ENCODE measurements around the gene CENPF.

Gene CENPF

DNA sequence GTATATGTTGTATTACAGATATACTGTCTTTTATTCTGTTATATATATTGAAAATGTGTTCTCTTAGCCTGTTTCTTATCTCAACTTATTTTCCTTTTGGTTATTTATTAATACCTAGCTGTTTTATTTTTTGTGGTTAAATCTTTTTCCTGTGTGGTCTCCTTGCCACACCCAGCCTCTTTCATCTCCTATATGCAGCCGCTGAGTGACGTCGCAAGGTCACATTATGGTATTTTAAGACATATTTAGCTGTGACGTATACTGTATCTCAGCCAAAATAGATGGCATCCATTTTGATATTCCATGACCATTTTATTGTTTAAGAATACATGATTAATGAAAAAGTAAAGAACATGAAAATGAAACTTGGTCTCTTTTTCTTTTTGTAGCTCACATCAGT lies 29.1 kb downstream of the CENPF start:
- no peak for DNase-seq

DNA sequence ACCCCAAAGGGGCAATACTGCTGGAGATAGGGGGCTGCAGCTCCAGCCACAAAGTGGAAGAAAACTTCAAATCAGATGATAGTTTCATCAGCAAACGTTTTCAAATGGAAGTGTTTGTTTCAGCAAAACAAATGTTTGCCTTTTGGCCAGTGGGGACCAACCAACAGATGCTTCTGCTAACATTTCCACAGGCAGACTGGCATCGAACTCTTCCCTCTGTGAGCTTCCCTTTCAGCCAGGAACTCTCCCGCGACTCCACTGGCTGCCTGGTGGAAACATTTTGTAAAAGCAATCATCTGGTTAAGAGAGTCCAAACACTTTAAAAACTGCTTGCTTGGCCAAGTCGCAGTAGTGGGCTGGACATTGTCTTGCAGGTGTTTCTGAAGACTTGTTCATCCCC lies 30.7 kb downstream of the CENPF start:
- DNase-seq, result no peak

DNA sequence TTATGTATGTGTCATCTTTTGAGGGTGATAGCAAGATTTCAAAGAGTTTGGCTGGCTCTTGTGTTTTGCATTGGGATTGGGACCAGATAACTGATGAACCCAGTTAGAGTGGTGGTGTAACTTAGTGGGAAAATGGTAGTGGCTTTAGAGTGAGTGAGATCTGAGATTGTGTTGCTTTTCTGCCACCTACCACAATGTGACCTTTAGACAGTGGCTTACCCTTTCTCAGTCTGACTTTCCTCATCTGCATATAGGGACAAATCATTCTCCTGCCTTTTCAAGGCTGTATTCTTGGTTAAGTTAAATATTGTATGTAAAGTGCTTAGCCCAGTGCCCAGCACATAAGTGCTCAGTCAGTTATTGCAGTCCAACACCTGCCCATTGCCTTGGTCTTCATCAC lies 31.3 kb downstream of the CENPF start:
- DNase-seq, result no peak

DNA sequence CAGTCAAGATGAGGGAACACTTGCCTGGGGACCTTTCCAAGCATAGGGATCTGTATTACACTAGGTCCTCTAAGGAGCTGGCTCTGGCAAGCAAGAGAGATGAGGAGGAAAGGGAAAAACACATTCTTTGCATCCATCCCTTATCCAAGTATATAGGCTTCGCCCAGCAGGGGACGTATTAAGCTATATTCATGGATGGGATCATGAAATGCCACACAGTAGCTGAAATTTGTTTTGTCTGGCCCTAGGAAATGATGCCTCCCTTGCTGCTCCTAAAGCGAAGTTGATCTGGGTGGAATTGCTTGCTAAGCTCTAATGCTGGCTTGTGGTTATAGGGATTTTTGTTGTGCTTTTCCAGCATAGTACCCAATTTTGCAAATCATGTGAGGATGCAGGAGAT lies 32.1 kb downstream of the CENPF start:
- no peak for DNase-seq

- DNase-seq, result no peak
These were observed 32.5 kb downstream of the CENPF start for GRCh38 chr1:214635506-214635905.

GRCh38 chr1:214636436-214636835 lies 33.4 kb downstream of the CENPF start:
- no peak for DNase-seq

DNA sequence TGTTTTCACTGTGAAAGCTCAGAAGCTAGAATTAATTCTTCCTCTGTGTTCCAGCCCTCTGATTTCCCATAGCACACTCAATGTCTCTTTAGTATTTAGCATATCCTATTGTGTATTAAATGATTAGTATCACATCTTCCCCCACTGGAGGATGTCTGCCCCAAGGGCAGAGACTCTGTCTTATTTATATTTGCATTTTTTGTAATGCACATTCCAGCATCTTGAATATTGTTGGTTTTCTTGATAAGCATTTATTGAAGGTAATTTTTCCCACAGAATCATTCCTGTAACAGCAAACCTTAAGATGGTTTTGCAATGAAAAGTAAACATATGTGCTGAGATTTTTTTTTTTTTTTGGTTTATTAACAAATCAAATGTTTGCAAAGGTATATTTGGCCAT lies 34.1 kb downstream of the CENPF start:
- DNase-seq, result no peak

DNA sequence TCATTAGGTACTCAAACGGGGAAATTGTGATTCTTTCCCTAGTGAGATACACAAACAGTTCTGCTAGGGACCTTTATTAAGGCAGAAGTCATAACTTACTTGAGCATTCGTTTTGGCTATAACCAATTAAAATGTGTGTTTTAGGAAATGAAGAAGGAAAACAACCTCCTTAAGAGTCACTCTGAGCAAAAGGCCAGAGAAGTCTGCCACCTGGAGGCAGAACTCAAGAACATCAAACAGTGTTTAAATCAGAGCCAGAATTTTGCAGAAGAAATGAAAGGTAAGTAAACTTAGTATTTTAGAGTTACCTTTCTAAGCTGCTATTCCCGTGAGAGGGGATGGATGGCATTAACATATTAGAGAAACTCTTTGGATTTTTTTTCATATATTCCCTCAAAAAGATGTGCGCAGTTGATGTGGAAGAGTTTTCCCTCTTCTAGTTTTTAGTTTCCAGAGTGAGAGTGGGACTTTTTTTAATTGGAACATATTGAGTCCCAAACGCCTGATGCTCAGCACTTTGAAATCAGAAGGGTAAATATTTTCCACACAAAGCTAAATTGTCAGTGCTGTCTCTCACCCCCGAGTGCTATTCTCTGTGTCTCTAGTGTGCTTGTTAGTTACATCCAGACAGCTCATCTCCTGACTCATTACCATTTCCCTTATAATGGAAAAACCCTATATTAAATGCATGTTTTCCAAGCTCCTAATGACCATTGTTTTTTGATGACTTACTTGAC lies 34.9 kb downstream of the CENPF start:
- peak; percentile 50 for DNase-seq

DNA sequence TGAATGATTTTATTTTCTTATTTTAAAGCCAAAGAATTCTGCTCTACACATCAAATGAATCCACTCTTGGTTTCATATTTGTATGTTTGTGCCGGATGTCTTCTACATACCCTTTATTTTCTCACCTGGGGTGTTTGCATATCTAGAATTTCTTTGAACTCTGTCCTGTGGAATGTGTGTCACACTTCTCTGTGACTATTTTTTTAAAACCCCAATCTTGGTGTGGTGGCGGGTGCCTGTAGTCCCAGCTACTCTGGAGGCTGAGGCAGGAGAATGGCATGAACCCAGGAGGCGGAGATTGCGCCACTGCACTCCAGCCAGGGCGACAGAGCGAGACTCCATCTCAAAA lies 35.4 kb downstream of the CENPF start:
- DNase-seq, result no peak

- DNase-seq, result no peak
These were observed 36.0 kb downstream of the CENPF start for GRCh38 chr1:214638997-214639396.

DNA sequence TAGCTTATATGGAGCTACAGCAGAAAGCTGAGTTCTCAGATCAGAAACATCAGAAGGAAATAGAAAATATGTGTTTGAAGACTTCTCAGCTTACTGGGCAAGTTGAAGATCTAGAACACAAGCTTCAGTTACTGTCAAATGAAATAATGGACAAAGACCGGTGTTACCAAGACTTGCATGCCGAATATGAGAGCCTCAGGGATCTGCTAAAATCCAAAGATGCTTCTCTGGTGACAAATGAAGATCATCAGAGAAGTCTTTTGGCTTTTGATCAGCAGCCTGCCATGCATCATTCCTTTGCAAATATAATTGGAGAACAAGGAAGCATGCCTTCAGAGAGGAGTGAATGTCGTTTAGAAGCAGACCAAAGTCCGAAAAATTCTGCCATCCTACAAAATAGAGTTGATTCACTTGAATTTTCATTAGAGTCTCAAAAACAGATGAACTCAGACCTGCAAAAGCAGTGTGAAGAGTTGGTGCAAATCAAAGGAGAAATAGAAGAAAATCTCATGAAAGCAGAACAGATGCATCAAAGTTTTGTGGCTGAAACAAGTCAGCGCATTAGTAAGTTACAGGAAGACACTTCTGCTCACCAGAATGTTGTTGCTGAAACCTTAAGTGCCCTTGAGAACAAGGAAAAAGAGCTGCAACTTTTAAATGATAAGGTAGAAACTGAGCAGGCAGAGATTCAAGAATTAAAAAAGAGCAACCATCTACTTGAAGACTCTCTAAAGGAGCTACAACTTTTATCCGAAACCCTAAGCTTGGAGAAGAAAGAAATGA lies 37.6 kb downstream of the CENPF start:
- no peak for DNase-seq

- DNase-seq, result no peak
These were observed 38.4 kb downstream of the CENPF start for GRCh38 chr1:214641214-214641895.

DNA sequence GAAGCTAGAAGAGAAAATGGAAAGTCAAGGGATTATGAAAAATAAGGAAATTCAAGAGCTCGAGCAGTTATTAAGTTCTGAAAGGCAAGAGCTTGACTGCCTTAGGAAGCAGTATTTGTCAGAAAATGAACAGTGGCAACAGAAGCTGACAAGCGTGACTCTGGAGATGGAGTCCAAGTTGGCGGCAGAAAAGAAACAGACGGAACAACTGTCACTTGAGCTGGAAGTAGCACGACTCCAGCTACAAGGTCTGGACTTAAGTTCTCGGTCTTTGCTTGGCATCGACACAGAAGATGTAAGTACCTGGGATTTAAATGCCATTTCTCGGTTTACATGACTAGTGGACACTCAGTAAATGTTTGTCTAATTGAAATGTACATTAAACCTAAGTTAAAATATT lies 40.0 kb downstream of the CENPF start:
- no peak for DNase-seq

GRCh38 chr1:214645712-214646111 lies 42.7 kb downstream of the CENPF start:
- no peak for DNase-seq

GRCh38 chr1:214648801-214649200 lies 45.8 kb downstream of the CENPF start:
- DNase-seq, result peak; percentile 88

DNA sequence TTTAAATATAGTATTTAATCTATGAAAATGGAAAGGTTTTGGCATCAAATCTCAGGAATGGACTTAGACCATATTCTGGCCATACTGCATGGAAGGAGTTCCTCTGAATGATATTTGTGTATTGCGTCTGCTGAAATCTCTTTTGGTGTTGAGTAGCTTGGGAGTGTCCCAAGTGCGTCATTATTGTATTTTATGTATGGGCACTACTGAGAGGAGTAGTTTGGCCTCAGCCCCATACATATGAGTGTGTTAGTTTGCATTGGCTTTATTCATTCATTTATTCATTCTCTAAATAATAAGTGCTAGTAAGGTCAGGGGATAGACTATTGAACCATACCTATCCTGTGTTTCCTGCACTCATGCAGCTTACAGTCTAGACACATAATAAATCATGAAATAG lies 46.6 kb downstream of the CENPF start:
- no peak for DNase-seq

- no peak for DNase-seq
These were observed 47.7 kb downstream of the CENPF start for GRCh38 chr1:214650664-214651063.

- no peak for DNase-seq
These were observed 54.3 kb downstream of the CENPF start for GRCh38 chr1:214657299-214657698.

GRCh38 chr1:214658175-214658574 lies 55.2 kb downstream of the CENPF start:
- no peak for DNase-seq

DNA sequence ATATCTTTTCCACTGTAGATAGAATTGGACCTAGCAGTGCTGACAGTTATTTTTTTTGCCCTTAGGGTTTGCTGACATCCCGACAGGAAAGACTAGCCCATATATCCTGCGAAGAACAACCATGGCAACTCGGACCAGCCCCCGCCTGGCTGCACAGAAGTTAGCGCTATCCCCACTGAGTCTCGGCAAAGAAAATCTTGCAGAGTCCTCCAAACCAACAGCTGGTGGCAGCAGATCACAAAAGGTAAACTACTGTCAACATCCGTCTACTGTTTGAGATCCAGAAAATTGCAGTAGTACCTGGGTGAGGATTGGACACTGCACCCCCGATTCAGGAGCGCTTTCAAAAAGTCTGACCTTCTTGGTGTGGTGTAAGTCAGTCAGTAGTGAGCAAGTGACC lies 55.8 kb downstream of the CENPF start:
- DNase-seq, result peak; percentile 45

DNA sequence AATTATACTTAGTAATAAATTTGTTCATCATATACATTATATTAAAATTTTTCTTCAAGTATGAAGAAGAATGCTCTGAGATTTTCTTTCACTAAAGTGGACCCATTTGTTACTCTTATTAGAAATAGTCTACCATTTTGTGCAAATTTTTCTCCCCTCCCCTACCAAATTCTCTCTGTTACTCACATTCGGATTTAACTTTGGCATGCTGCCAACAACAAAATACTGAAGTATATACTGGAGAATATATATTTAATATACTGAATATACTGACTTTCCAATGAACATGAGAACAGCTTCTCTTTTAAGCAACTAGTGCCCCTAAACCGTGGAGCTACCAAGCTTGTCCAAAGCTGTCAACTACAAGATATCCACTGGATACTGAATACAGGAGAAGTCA lies 57.2 kb downstream of the CENPF start:
- DNase-seq, result no peak

- peak; percentile 37 for DNase-seq
These were observed 57.9 kb downstream of the CENPF start for GRCh38 chr1:214660900-214661299.

- DNase-seq, result no peak
These were observed 59.3 kb downstream of the CENPF start for GRCh38 chr1:214662223-214662785.

All from NCI-H82 (cell line).